Measurements from ENCODE around the gene BCAS1.

DNA sequence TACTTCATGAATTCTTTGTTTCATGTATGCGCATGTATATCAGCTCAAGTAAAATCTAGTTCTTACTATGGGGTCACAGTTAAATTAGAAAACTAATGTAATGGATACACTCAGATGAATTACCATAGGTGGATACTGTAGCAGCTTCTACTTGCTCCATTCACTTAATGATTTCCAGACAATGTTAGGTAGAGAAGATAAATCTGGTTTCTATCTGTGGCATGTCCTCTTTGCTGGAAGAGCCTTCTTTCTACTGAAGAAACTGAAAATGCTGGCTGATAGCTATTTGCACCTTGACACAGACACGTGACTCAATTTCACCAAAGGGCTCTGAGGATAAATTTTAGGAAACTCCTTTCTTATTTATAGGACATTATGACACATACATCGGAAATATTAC lies 49.5 kb downstream of the BCAS1 start:
- TF ChIP-seq CTCF (IDR thresholded peaks at IDR 0.05) (no peak), POLR2A (IDR thresholded peaks at IDR 0.05) (no peak)

Data from body of pancreas (tissue), 4 donors.